Measurements from ENCODE around the gene EDC3.
"Not testable (repeated sequence)": the region's sequence is repeated elsewhere in the genome, so short reads cannot be mapped to it uniquely, and the experiment has no call there.

EDC3 gene

DNA sequence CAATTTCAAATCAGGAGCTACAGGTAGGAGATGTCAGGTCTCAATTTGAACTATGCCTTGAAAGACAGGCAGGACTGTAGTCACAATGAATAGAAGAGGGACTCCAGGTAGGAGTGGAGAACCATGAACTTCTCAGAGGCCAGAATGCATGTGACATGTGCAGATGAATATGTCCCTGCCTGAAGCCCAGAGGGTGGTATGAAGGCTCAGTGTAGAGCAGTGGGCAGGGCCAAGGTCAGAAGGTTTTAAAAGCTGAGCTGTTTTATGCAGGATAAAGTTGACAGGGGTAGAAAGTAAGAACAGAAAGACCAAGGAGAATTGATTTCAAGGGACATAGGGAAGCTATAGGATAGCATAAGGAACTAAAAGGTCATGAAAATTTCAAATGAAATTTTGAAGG lies 49.3 kb downstream of the EDC3 start:
- no peak for DNase-seq

DNA sequence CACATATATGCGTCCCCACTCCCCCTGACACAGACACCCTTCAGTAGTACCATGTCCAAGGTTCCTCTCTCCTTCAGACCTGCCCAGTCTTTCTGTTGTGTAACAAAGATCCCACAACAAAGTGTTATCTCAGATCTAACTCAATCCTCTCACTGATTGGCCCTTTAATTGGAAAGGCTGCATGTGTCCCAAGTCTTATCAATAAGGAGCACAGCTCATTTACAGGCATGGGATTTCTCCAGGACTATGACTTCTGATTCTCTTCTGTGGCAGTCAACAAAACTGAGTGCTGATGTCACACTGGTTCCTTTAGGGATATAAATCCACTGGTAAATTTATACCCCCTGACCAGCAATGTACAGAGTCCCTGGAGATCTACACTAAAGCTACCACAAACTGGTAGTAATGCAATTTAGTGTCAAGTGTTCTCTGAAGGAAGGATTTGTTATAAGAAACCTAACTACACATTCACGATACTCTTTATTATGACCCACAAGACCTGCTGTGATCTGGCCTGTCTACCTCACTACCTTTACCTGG lies 52.1 kb downstream of the EDC3 start:
- DNase-seq: no peak

DNA sequence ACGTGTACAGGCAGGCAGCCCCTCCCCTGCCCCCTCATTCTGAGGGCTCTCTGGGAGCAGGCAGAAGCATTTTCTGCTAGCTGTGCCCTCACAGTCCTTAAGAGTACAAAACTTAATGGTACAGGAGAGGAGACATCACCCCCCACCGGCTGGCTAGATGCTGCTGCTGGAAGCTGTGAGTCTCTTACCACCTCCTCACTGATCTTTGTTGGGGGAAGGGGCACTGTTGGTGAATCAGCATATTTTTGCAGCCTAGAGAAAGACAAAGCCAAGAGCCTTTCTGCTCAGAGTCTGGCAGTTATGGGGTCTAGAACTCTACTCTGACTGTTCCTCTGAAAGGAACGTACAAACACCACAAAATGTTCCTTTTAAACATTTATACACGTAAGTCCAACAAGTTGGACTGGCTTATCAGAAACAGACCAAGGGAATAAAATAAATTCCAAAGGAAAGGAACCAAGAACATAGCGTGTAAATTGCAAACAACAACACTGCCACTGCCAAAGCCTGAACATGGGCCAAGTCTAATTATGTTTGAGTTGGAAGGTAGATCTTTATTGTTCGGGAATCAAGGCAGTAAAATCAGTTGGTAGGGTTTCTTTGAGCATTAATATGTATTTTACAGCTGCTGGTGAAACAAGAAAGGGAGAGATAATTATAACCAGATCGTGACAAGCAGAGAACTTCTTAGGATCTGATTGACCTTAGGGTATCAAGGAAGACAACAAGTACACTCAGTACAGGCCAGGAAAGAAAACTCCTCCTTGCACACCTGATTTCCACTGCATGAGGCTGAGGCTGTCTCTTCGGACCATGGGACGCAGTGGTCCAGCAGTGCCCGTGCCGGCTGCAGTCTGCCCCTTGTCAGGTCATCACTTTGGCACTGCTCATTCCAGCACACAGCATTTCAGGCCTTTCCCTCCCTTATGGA lies 52.8 kb downstream of the EDC3 start:
- DNase-seq: no peak

DNA sequence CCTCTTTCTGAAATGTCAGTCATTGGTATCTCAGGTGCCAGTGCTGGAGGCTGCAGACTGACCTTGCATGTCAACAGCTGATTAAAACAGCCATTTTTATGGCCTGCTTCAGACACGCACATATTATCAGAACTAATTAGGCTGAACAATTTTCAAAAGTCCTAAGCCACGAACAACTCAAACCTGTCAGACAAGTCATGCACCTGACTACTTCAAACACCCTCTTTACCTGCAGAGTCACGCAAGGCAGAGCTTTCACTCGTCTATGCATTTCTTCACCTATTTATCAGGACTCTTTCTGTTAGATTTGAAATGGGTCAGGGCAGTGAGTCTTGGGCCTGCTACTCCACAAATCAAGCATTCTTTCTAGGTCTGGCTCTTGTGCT lies 53.5 kb downstream of the EDC3 start:
- peak; percentile 71 for DNase-seq

DNA sequence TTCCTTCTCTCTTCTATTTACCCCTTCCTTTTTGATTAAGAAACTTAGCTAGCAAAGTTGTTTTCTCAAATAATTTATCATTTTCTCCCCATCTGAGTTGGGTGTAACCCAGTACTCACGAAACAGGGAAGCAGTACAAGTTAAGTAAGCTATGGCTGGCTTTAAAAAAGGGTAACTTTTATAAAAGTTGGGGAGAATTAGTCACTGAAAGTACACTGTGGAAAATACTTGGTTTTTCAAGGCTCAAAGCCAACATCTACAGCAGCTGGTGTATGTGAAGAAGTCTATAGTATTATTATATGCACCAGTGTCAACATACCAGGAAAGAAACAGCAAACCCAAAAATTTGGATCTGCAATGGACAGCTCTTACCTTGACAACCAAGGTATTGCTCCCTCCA lies 54.7 kb downstream of the EDC3 start:
- no peak for DNase-seq

DNA sequence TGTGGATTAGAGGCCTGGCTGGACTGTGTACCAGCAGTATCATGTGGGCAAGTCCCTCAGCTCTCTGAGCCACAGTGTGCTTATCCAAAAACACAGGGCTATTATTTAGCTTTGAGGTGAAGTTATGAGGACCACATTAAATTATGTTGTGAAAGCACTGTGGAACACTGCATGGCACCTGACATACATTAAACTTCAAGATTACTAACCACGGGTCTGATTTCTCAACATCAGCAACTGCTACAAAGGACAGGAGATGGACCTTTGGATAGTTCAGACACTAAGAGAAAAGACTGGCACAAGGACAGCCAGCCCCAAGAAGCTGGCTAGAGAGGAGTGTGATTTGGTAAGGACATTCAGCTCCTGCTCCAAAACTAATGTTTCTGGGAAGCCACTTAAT lies 58.8 kb downstream of the EDC3 start:
- no peak for DNase-seq

DNA sequence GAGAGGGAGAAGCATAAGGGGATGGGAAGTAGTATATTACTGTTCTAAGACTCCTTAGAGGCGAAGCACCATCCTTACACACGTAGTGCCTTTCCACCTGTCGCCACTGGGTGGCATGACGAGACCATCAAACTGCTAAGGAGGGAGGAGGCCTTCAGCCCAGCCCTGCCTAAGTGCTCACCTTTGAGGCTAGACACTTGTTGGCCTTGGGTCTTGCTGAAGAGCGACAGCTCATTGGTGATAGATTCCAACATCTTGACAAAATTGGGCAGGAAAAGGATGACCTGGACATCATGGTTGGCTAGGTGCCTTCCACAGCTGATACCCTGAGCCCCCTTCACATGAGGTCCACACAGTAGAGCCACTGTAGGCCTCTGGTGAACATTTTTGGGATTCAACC lies 60.6 kb downstream of the EDC3 start:
- no peak for DNase-seq

DNA sequence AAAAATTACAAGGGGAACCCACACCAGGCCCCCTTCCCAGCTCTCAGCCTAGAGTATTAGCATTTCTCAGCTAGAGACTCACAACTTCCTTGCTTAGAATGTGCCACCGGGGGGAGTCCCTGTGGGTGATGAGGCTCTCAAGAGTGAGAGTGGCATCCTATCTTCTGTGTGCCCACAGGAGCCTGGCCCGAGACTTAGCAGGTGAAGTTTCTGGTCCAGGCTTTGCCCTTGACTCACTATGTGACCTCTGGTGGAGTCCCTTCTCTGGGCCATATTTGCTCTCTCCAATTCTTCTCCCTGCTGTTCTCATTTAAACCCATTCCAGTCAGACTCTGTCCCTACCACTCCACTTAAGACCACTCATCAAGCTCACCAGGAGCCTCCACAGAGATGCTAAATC lies 62.0 kb downstream of the EDC3 start:
- no peak for DNase-seq

DNA sequence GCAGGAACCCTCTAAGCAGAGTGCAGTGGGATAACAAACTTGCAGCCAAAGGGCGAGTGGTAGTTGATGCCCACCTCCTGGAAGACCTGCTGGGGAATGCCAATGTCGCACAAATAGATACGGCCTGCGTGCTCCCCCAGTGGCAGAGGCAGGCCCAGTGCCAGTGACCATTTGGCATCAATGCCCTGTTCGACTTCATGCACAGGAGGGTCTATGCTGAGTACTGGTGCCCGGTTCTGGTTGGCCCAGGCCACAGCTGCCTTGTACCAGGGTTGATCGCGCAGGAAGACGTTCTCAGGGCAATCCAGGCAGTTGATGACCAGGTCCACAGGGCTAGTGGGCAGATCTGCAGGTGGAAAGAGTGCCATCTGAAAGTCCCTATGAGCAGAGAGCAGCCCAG lies 63.2 kb downstream of the EDC3 start:
- DNase-seq: no peak

DNA sequence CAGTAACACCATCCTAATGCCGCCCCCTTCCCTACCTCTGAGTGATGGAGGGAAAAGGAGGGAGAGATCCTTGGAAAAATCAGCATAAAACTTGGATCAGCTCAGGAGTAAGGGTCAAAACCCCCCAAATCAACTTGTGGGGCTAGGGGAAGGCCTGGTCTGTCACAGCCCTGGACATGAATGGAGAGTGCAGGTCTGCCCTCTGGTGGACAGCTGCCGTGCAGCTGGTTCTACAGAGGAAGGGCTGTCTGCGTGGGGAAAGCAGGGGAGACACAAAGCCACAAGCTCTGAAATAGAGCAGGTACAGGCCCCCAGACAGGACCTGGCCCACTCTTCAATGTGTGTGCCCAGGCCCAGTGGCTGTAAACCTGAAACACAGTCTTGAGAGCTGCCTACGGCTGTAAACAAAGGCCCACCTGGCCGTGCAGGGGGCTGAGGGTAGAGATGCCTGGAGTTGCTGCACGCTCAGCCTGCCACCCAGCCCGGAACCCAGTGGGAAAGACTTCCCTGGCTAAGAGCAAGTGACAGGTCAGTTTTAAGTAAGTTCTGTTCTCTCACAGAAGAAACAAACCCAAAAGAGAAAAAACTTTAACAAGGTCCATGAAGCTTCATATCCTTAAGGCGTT lies 63.8 kb downstream of the EDC3 start:
- DNase-seq: no peak

DNA sequence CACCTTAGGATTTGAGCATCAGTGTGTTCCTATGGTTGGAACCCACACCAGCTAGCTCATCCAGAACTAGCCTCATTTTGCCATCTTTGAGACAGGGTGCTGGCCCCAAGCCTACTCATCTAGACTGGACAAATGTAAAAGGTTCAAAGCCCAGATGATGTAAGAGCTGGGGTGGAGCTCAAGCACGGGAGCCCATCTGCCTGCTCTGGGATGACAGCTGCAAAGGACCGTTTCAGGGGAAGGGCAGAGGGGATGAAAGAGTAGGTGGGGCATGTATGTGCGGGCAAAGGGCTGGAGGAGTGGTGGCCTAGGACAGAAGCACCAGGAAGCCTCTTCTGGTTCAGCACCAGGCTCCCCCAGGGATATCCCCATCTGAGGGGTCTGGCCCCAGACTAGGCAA lies 64.4 kb downstream of the EDC3 start:
- DNase-seq: no peak

DNA sequence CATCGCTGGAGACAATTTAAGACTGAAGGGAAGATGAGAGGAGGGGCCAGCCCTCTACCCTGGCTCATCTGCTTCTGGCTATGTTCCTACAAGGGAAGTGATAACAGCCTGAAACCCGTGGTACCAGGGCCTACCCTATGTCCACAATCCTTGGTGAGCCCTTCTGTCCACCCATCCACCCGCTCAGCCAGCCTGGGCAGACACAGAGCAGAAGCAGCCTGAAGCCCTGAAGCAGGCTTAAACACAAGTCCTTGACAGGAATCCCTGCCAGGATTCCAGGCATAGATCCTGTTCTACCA lies 64.8 kb downstream of the EDC3 start:
- DNase-seq: no peak

DNA sequence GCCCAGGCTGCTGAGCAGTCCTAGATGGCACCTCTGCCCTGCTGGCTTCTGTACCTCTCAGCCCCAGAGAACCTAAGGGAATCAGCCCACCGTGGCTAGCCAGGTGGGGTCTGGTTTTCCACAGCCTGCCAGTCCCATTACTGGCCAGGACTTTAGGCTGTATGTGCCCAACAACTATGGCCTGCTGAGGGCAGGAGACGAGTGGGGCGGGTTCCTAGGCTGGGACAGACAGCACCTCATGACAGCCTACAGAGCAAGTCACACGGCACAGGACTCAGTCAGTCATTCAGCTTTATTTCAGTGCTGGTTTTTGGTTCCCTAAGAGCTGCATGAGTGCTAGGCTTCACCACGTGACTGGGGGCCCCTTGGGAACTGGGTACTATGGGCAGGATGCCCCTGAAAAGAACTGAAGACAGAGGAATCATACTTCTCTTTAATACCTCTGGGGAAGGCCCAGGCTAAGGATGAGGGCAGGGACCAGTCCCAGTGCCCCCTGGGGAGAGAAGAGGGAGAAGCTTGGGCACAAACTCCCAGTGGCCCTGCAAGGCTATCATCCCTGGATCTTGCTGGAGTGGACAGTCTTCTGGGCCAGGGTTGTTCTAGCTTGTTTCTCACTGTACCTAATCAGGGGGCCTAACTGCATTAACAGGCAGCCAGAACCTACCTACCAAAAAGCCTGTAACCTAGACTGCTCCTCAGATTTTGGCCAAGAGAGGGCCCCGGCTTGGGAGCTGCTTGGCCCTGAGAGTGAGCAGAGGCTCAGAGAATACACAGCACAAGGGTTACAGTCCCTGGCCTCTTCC lies 65.3 kb downstream of the EDC3 start:
- no peak for DNase-seq

DNA sequence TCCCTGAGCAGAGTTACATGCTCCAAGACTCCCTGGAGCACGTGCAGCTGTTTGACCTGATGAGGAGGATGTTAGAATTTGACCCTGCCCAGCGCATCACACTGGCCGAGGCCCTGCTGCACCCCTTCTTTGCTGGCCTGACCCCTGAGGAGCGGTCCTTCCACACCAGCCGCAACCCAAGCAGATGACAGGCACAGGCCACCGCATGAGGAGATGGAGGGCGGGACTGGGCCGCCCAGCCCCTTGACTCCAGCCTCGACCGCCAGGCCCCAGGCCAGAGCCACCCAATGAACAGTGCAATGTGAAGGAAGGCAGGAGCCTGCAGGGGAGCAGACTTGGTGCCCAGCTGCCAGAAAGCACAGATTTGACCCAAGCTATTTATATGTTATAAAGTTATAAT lies 66.1 kb downstream of the EDC3 start:
- DNase-seq: not testable (repeated sequence)

DNA sequence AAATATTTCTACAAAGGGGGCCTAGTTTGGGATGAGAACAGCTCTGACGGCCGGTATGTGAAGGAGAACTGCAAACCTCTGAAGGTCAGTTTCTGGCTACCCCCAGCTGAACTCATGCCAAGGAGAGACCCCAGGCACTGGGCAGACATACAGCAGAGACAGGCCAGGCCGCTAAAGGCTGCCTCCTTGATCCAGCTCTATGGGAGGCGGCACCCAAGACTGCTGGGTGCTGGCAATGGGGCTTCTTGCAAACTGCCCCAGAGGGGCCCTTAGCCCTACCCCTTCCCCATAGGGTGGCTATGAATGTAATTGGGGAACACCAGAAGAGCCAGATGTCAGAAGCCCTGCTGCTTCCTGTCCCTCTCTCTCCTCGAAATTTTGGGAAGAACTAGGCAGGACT lies 66.9 kb downstream of the EDC3 start:
- no peak for DNase-seq

DNA sequence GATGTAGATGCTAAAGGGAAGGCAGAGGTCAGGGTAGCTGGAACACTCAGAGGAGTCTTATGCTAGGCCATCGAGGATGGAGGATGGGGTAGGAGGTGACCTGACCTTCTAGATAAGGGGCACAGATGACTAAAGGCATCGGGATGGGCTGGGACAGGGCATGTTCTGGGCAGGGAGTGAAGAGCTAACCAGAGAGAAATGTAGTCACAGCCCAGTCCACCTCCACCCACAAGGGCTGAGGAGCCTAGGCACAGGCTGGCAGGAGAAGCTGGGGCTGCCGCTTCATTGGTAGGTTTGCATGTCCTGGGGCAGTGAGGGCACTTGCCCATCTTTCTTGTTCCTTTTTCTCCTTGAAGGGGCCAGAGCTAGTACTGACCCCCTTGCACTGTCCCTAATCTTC lies 67.6 kb downstream of the EDC3 start:
- no peak for DNase-seq

DNA sequence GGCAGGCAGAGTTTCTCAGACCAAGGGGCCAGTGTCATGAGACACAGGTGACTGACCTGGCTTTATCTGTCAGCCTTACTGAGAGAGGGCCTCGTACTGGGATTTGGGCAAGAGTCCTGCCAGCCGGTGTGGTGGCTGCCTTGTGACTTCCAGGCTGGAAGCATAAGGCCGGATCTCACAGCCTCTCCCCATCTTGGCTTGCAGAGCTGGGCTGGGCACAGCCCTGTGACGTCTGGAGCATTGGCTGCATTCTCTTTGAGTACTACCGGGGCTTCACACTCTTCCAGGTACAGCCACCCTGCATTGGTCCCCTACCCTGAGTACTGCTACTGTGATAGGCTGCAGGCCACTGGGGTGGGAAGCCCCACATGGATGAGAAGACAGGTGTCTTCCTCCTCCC lies 68.1 kb downstream of the EDC3 start:
- DNase-seq: no peak

DNA sequence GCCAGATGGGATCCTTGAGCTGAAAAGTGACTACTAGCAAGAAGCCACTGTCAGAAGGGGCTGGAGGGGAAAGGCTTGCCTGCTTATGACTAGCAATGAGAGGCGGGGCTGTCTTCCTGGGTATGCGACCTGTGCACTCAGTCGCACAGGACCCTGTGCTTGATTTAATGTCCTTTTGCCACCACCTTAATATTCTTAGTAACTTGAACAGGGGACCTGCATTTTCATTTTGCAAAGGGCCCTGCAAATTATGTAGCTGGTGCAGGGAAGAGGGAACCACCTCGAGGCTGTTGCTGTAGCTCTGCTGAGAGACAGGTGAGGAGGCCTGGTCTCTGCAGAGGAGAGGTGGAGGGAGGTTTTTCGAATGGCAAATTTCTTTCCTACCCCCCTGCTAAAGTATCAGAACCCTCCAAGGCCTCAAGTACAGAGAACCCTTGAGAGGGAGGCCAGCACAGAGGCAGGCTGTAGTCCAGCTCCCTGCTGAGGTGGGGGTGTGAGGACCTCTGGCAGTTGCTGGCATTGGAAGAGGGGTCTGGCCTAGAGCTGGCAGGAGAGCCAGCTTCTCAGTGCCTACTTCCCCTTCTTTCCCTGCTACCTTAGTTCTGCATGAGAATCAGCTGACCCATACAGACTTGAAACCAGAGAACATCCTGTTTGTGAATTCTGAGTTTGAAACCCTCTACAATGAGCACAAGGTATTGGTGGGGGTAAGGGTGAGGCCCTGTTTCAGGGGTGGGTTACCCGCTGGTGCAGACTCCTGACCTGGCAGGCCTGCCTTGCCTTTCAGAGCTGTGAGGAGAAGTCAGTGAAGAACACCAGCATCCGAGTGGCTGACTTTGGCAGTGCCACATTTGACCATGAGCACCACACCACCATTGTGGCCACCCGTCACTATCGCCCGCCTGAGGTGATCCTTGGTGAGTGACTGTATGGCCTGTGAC lies 68.8 kb downstream of the EDC3 start:
- DNase-seq: no peak

DNA sequence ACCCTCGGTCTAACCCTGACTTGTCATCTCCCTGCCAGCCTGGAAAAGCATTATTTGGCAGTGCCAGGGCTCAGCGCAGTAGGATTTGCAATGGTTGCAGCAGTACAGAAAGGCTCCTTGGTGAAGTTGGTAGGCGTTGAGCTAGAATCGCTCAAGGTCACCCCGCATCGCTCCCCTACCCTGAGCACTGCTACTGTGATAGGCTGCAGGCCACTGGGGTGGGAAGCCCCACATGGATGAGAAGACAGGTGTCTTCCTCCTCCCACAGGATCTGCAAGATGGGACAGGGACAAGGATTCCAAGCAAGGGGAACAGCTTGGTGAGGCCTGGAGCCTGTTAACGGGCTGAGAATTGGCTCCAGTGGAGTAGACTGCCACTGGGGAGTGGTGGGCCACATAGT lies 69.5 kb downstream of the EDC3 start:
- DNase-seq: no peak

DNA sequence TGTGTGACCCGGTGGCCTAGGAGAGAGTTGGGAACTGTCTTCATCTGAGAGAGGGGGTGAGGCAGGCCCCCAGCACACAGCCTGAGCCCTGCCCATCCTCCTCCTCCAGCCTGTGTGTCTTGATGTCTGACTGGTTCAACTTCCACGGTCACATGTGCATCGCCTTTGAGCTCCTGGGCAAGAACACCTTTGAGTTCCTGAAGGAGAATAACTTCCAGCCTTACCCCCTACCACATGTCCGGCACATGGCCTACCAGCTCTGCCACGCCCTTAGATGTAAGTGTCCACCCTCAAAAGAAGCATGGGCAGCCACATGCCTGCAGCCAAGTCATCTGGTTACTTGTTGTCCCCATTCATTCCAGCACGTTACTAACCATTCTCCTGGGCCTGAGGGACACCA lies 70.1 kb downstream of the EDC3 start:
- no peak for DNase-seq

DNA sequence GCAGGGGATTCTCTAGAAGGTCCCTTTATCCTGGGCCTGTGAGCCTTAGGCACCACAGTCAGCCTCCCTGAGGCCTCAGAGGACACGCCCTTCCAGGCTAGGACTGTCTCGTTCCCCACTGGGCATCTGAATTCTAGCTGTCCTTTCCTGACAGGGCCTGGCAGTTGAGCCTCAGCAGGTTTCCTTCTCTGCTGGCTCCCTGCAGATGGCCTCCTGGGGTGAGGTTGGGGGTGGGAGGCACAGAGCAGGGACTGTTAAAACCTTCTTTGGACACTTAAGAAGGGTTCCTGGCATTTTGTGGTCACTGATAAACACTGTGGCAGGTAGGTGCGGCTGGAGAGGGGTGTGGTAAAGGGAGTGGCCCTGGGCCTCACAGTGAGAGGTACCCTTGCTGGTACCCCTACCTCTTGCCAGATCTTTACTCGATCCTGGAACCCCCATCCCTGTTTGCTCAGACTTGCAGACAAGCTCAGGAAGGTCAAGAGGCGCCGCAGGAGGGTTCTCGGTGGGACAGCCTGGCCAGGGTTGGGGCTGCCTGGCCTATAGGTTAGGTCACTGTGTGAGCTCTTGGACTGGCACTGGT lies 71.7 kb downstream of the EDC3 start:
- no peak for DNase-seq

DNA sequence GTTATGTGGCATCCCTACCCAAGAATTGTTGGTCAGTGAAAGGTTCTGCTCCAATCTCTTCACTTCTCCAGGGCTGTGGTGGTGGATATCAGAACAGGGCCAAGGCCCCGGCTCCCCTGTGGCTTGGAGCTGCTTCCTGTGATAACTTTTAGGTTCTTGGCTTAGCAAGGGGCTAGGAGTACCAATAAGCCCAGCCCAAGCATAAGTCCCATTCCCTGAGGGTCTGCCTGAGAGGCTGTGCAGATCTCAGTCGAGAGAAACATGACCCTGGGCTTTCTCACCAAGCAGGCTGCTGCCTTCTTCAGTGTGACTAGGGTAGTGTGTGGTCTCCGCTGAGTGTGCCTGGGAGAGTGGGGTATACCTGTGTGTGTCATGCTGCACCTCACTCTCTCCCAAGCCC lies 73.1 kb downstream of the EDC3 start:
- no peak for DNase-seq
